ENCODE results near the gene EGLN3.
"Not testable (repeated sequence)": the region's sequence is repeated elsewhere in the genome, so short reads cannot be mapped to it uniquely, and the experiment has no call there.

The EGLN3 gene

GRCh38 chr14:33938131-33938949 is 12.5 kb downstream of the EGLN3 start:
- in situ Hi-C loops (cut with MboI; ENCODE audit: low sequenced_read_pairs): no loop called here

GRCh38 chr14:33936391-33936790 is 14.5 kb downstream of the EGLN3 start:
- in situ Hi-C loops (cut with MboI; ENCODE audit: low sequenced_read_pairs): no loop called here

GRCh38 chr14:33934938-33935337 is 15.9 kb downstream of the EGLN3 start:
- in situ Hi-C loops (cut with MboI; ENCODE audit: low sequenced_read_pairs): no loop called here

GRCh38 chr14:33934043-33934750 is 16.7 kb downstream of the EGLN3 start:
- in situ Hi-C loops (cut with MboI; ENCODE audit: low sequenced_read_pairs): no loop called here

GRCh38 chr14:33933386-33933933 is 17.4 kb downstream of the EGLN3 start:
- in situ Hi-C loops (cut with MboI; ENCODE audit: low sequenced_read_pairs): no loop called here

GRCh38 chr14:33932576-33933345 is 18.1 kb downstream of the EGLN3 start:
- in situ Hi-C loops (cut with MboI; ENCODE audit: low sequenced_read_pairs): no loop called here

- in situ Hi-C loops (cut with MboI; ENCODE audit: low sequenced_read_pairs): no loop called here
Observed at GRCh38 chr14:33932033-33932432, 18.8 kb downstream of the EGLN3 start.

GRCh38 chr14:33931461-33931860 is 19.4 kb downstream of the EGLN3 start:
- in situ Hi-C loops (cut with MboI; ENCODE audit: low sequenced_read_pairs): no loop called here

GRCh38 chr14:33930439-33930838 is 20.4 kb downstream of the EGLN3 start:
- in situ Hi-C loops (cut with MboI; ENCODE audit: low sequenced_read_pairs): no loop called here

GRCh38 chr14:33929799-33930408 is 21.0 kb downstream of the EGLN3 start:
- in situ Hi-C loops (cut with MboI; ENCODE audit: low sequenced_read_pairs): no loop called here

- in situ Hi-C loops (cut with MboI; ENCODE audit: low sequenced_read_pairs): no loop called here
Observed at GRCh38 chr14:33928895-33929294, 22.0 kb downstream of the EGLN3 start.

GRCh38 chr14:33927944-33928343 is 22.9 kb downstream of the EGLN3 start:
- in situ Hi-C loops (cut with MboI; ENCODE audit: low sequenced_read_pairs): no loop called here

- in situ Hi-C loops (cut with MboI; ENCODE audit: low sequenced_read_pairs): not testable (repeated sequence)
Observed at GRCh38 chr14:33926967-33927366, 23.9 kb downstream of the EGLN3 start.

GRCh38 chr14:33925946-33926345 is 24.9 kb downstream of the EGLN3 start:
- in situ Hi-C loops (cut with MboI; ENCODE audit: low sequenced_read_pairs): no loop called here

- in situ Hi-C loops (cut with MboI; ENCODE audit: low sequenced_read_pairs): no loop called here
Observed at GRCh38 chr14:33925235-33925634, 25.6 kb downstream of the EGLN3 start.

- in situ Hi-C loops (cut with MboI; ENCODE audit: low sequenced_read_pairs): no loop called here
Observed at GRCh38 chr14:33924566-33925100, 26.2 kb downstream of the EGLN3 start.

- in situ Hi-C loops (cut with MboI; ENCODE audit: low sequenced_read_pairs): no loop called here
Observed at GRCh38 chr14:33922125-33922524, 28.7 kb downstream of the EGLN3 start.

- in situ Hi-C loops (cut with MboI; ENCODE audit: low sequenced_read_pairs): no loop called here
Observed at GRCh38 chr14:33918256-33918655, 32.6 kb downstream of the EGLN3 start.

GRCh38 chr14:33917661-33918060 is 33.2 kb downstream of the EGLN3 start:
- in situ Hi-C loops (cut with MboI; ENCODE audit: low sequenced_read_pairs): no loop called here
